HEK293T (cell line): ENCODE results near the gene DOCK1.

Source experiments
- CTCF ChIA-PET: fragments of 350-600 bp; formaldehyde crosslinking; extraction: SDS; loops from one replicate; lab custom pipeline; 2021; ENCODE audit warnings: antibody characterized with exemption, inconsistent platforms; lab: Yijun Ruan, JAX
- POLR2A ChIA-PET: fragments of 350-600 bp; formaldehyde crosslinking; extraction: SDS; loops from one replicate; lab custom pipeline; 2020; ENCODE audit warnings: antibody characterized with exemption, inconsistent platforms; lab: Yijun Ruan, JAX
- DNase-seq: peaks from one replicate; pipeline ENCODE4 v3.0.0; 2012; ENCODE audit warnings: mixed read lengths; ENCODE audit errors: extremely low spot score
- ARNT ChIP-seq: fragments of 450-650 bp; IDR thresholded peaks from 2 replicates; pipeline ENCODE4 v1.6.1; 2017; ENCODE audit warnings: mild to moderate bottlenecking
- BHLHE40 ChIP-seq: fragments of 450-650 bp; IDR thresholded peaks from 2 replicates; pipeline ENCODE4 v1.6.1; 2016; ENCODE audit warnings: mild to moderate bottlenecking, moderate library complexity, borderline replicate concordance
- CTBP1 ChIP-seq: fragments of 450-650 bp; IDR thresholded peaks from 2 replicates; pipeline ENCODE4 v1.6.1; 2016; ENCODE audit warnings: borderline replicate concordance
- ELF4 ChIP-seq: fragments of 450-650 bp; IDR thresholded peaks from 2 replicates; pipeline ENCODE4 v1.6.1; 2017; ENCODE audit warnings: antibody characterized with exemption
- FOXA1 ChIP-seq: fragments of 450-650 bp; IDR thresholded peaks from 2 replicates; pipeline ENCODE4 v1.6.1; 2016; ENCODE audit warnings: mild to moderate bottlenecking
- FOXK2 ChIP-seq: fragments of 450-650 bp; IDR thresholded peaks from 2 replicates; pipeline ENCODE4 v1.6.1; 2016; ENCODE audit warnings: mild to moderate bottlenecking
- FOXM1 ChIP-seq: fragments of 450-650 bp; IDR thresholded peaks from 2 replicates; pipeline ENCODE4 v1.6.1; 2017; ENCODE audit warnings: mild to moderate bottlenecking, borderline replicate concordance
- HDGF ChIP-seq: fragments of 450-650 bp; IDR thresholded peaks from 2 replicates; pipeline ENCODE4 v1.6.1; 2017; ENCODE audit warnings: antibody characterized with exemption, borderline replicate concordance
- L3MBTL2 ChIP-seq: fragments of 450-650 bp; conservative IDR thresholded peaks from 2 replicates; pipeline ENCODE4 v1.6.1; 2016; ENCODE audit warnings: mild to moderate bottlenecking
- LEF1 ChIP-seq: fragments of 450-650 bp; IDR thresholded peaks from 2 replicates; pipeline ENCODE4 v1.6.1; 2017; ENCODE audit warnings: mild to moderate bottlenecking, borderline replicate concordance
- NFRKB ChIP-seq: fragments of 450-650 bp; IDR thresholded peaks from 2 replicates; pipeline ENCODE4 v1.6.1; 2016; ENCODE audit warnings: mild to moderate bottlenecking, moderate library complexity
- SP1 ChIP-seq: fragments of 450-650 bp; IDR thresholded peaks from 2 replicates; pipeline ENCODE4 v1.6.1; 2017
- SUZ12 ChIP-seq: fragments of 450-650 bp; IDR thresholded peaks from 2 replicates; pipeline ENCODE4 v1.6.1; 2016; ENCODE audit warnings: mild to moderate bottlenecking
- TARDBP ChIP-seq: fragments of 450-650 bp; IDR thresholded peaks from 2 replicates; pipeline ENCODE4 v1.6.1; 2016
- ZNF384 ChIP-seq: fragments of 450-650 bp; IDR thresholded peaks from 2 replicates; pipeline ENCODE4 v1.6.1; 2016
- TF ChIP-seq, protein P1 (sequence below): fragments of 450-650 bp; IDR thresholded peaks from 2 replicates; pipeline ENCODE4 v1.6.1; 2016

DOCK1 gene

DNA sequence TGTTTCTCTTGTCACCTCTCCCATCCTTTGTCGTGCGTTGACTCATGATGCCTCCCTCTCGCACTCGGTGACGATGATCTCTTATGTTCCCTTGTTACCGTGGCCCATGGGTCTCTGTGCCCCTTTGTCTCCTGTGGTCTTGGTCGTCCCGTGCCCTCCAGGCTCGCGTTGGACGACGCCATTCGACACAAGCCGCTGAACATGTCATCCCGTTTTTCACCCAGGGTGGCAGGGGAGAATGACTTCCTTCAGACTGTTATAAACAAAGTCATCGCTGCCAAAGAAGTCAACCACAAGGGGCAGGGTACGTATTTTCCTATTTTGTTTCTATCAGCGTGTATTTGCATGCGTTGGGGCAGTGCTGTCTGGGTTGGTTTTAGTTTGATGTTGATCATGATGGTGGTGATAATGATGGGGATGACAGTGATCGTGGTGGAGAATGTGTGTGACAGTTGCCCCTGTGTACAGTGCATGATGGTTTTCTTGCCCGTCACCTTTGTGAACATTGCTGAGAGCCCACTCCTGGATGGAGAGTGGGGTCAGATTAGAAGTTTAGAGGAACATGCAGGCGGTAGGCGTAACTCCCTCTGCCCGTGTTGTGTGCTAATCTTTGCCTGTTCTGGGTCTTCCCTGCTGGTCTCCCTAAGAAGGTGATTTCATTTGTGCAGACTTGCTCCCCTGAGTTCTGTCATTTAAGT, 107.0 kb downstream of the DOCK1 start:
- ChIA-PET POLR2A (no interaction called here), CTCF (no interaction called here)
- DNase-seq: no peak
- TF ChIP-seq BHLHE40 (no peak), CTBP1 (no peak), FOXK2 (no peak), SUZ12 (no peak), FOXA1 (no peak), ELF4 (no peak), LEF1 (no peak)
- TF ChIP-seq, protein P1, sequence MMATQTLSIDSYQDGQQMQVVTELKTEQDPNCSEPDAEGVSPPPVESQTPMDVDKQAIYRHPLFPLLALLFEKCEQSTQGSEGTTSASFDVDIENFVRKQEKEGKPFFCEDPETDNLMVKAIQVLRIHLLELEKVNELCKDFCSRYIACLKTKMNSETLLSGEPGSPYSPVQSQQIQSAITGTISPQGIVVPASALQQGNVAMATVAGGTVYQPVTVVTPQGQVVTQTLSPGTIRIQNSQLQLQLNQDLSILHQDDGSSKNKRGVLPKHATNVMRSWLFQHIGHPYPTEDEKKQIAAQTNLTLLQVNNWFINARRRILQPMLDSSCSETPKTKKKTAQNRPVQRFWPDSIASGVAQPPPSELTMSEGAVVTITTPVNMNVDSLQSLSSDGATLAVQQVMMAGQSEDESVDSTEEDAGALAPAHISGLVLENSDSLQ: no peak

DNA sequence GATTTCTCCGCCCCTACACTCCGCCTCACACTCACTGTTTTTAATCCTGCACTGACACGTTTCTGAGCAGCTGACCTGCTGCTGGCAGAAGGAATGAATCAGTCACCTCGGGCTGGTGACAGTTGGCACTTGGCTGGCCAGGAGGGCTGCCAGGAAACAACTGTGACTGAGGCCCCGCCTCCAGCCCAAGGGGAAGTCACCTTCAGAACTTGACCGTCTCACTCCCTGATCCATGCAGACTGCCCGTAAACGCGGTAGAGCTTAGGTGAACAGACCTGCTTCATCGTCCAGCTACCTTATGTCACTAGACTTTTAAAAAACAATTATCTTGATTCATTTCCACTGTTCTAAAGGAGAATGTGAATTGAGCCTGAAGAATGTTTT, 107.5 kb downstream of the DOCK1 start:
- CTCF ChIA-PET: no interaction called here

DNA sequence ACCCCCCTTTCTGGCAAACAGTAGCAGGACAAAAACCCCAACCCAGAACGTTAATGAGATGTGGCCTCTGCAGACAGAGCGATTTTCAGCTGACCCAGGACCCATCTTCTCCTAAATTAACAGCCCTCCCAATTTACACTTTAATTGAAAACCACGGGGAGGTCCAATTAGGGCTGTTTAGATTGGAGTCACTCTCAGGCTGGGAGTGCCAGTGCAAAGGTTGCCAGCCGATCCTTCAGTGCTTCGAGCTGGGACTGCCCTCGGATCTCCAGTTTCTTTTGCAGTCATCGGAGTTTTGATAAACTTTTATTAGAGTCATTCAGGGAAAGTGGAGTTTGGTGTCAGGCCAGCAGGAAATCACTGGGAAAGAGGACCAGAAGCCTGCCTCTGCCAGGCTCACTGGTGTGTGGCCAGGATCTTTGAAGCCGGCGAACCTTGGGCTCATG, 108.0 kb downstream of the DOCK1 start:
- ChIA-PET POLR2A (no interaction called here), CTCF (no interaction called here)
- no peak for DNase-seq
- TF ChIP-seq ZNF384: no peak
- TF ChIP-seq, protein P1: no peak
- TF ChIP-seq L3MBTL2: no peak
- no peak for TF ChIP-seq NFRKB
- TF ChIP-seq TARDBP: no peak
- no peak for TF ChIP-seq ELF4
- TF ChIP-seq FOXK2: no peak

More for the DNA sequence above, 107.5 kb downstream of the DOCK1 start:
- TF ChIP-seq TARDBP (no peak), FOXM1 (no peak), BHLHE40 (no peak), ZNF384 (no peak), ELF4 (no peak), HDGF (no peak), L3MBTL2 (no peak), NFRKB (no peak), SUZ12 (no peak), SP1 (no peak), CTBP1 (no peak), LEF1 (no peak), ARNT (no peak), FOXA1 (no peak)
- TF ChIP-seq, protein P1: no peak
- no peak for DNase-seq
- POLR2A ChIA-PET: no interaction called here

DNA sequence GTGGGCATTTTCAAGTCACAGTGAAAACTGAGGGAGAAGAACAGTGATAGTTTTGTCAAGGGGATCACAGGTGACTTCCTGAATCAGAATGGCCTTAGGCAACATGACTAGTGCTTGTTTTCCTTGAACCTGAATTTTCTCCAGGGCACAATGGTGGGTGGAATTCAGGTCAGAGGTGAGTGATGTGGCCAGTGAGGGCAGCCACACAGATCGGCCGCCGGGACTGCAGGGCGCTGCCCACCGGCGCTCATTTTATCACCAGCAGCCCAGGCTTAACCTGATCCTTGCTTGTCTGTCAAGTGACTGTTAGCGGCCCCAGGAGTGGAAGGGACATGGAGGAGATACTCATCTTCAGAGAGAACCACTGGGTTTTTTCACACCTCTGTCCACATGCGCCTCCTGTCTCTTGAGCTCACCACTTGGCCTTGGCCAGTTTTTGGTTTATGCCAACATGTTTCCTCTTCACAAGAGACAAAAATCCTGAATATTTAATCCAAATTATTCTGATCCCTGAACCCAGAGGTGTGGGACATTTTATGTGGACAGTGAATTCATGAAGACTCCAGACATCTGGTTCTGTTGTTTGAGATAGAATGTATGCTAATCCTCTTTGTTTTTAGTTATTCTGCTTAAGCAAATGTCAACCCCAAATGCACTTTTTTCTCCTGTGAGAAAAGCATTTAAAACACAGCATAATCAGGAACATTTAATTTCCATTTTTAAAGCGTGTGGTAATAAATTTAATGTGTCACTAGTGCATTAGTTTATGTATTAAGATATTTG, 108.7 kb downstream of the DOCK1 start:
- DNase-seq: no peak
- ChIA-PET POLR2A (no interaction called here), CTCF (no interaction called here)
- no peak for TF ChIP-seq NFRKB
- TF ChIP-seq SUZ12: no peak
- TF ChIP-seq HDGF: no peak
- TF ChIP-seq SP1: no peak
- TF ChIP-seq CTBP1: no peak
- TF ChIP-seq ZNF384: no peak
- no peak for TF ChIP-seq FOXM1
- no peak for TF ChIP-seq FOXA1

DNA sequence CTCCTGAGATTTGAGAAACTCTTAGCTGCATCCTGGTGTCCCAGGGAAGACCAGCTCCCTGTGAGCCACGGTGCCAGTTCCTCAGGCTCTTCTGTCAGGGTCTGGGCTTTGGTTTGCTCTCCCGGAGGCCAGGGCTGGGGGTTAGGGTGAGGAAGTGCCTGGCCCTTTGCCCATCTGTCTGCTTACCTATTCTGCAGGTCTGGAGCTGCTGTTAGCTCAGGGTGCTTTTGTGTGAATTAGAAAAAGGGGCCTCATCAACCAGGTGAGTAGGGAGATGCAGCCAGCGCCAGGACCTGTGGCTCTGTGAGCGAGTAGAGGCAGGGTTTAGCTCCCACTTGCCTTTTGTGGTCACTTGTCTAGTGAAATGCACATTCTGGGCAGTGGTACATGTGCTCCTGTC, 109.4 kb downstream of the DOCK1 start:
- no peak for TF ChIP-seq FOXA1
- TF ChIP-seq FOXK2: no peak
- no peak for TF ChIP-seq SUZ12
- no peak for TF ChIP-seq NFRKB
- TF ChIP-seq ARNT: no peak
- TF ChIP-seq FOXM1: no peak
- TF ChIP-seq ZNF384: no peak
- TF ChIP-seq BHLHE40: no peak
- no peak for TF ChIP-seq HDGF
- TF ChIP-seq ELF4: no peak
- no peak for TF ChIP-seq TARDBP
- TF ChIP-seq, protein P1: no peak
- no peak for TF ChIP-seq SP1
- POLR2A ChIA-PET: no interaction called here
- no peak for DNase-seq
- CTCF ChIA-PET: no interaction called here

DNA sequence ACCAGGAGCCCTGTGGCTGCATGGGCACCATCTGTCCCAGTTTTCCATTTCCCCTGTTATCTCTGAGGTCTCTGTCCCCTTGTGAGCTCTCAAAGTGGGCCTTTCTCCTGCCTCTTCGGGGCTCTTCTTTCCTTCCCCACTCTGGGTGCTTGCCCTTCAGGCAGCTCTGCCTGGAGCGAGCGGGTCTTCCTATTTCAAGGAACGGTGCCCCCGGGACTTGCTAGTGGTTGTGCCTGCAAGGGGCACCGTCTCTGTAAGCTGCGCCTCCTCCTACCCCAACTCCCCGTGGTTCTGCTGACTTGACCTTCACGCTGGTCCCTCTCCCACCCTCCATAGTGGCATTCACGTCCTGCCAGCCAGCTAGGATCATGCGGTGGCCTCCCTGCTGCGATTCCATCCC, 110.1 kb downstream of the DOCK1 start:
- DNase-seq: no peak
- TF ChIP-seq SP1: no peak
- ChIA-PET CTCF (no interaction called here), POLR2A (no interaction called here)
